GM12801 (cell line): ENCODE data around the gene SLAIN1.

Experiments used
- CTCF ChIP-seq: IDR thresholded peaks from one replicate; pipeline ENCODE4 v1.5.1; 2011; ENCODE audit warnings: control low read depth; ENCODE audit not compliant: insufficient read length; ENCODE audit errors: extremely low read depth

The SLAIN1 gene

GRCh38 chr13:77691871-77692270 lies 5.6 kb upstream of the SLAIN1 start:
- TF ChIP-seq CTCF = no peak

GRCh38 chr13:77692746-77693448 lies 4.6 kb upstream of the SLAIN1 start:
- no peak for TF ChIP-seq CTCF

- TF ChIP-seq CTCF = no peak
These were observed 4.0 kb upstream of the SLAIN1 start for GRCh38 chr13:77693449-77693940.

DNA sequence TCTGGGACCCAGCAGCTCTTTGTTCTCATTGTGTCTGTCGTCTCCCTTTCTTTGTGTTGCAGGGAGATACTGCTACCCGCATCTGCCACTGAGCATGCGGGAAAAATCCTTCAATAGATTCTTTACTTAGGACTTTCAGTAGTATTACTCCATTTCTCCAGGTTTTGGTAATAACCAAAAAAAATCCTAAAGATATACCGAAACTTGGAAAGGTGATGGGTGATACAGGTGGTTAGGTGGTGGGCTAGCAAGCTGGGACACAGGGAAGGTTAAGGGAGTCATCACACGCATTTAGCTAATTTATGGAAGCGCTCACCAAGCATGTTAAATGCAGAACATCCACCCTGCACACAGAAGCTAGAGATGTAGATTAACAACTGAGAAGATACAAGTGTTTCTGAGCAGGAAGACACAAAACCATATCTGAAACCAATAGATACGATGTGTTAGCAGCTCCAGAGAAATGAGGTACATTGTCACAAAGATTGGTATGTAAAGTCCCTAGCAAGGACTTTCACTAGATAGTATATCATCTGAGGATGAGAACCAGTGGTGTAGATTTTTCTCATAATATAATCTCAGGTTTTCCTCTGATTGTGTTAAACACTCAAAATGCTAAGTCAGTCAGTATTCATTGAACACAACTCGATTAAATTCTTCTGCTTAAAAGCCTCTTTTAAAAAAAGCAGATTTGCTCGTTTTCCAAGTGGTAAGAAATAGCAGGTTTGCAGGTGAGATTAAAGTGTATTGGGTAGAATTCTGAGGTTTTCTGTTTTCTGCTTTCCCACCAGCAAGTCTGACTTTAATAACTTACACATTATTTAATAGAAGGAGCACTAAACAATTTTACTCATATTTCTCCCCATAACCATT lies 1.2 kb upstream of the SLAIN1 start:
- no peak for TF ChIP-seq CTCF

GRCh38 chr13:77696879-77697216 lies 639 bp upstream of the SLAIN1 start:
- no peak for TF ChIP-seq CTCF

GRCh38 chr13:77698201-77699058 lies 943 bp downstream of the SLAIN1 start:
- TF ChIP-seq CTCF = no peak
